Measurements from ENCODE around the gene HAGH.

Gene HAGH

DNA sequence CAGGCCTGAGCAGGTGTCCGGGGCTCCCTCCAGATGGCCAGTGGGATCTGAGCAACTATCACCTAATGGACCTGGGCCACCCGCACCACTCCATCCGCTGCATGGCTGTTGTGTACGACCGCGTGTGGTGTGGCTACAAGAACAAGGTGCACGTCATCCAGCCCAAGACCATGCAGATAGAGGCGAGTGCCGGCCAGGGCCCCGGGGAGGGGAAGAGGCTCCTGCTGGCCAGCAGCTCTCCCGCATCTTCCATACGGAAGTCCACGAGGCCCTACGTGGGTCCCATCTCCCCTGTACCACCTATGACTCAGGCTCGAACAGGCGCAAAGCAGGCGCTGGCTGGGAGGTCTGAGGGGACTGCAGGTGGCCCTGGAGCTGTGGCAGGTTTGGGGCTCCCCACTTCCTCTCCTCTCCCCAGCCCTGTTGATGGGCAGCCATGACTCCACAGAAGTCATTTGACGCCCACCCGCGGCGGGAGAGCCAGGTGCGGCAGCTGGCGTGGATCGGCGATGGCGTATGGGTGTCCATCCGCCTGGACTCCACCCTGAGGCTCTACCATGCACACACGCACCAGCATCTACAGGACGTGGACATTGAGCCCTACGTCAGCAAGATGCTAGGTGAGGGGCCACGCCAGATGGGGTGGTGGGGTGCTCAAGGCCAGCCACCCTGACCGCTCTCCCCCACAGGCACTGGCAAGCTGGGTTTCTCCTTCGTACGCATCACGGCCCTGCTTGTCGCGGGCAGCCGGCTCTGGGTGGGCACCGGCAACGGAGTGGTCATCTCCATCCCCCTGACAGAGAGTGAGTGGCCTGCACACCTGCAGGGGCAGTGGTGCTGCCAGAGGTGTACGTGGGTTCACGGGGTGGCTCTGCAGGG lies 59.3 kb downstream of the HAGH start (continued):
- TF ChIP-seq, protein P1, sequence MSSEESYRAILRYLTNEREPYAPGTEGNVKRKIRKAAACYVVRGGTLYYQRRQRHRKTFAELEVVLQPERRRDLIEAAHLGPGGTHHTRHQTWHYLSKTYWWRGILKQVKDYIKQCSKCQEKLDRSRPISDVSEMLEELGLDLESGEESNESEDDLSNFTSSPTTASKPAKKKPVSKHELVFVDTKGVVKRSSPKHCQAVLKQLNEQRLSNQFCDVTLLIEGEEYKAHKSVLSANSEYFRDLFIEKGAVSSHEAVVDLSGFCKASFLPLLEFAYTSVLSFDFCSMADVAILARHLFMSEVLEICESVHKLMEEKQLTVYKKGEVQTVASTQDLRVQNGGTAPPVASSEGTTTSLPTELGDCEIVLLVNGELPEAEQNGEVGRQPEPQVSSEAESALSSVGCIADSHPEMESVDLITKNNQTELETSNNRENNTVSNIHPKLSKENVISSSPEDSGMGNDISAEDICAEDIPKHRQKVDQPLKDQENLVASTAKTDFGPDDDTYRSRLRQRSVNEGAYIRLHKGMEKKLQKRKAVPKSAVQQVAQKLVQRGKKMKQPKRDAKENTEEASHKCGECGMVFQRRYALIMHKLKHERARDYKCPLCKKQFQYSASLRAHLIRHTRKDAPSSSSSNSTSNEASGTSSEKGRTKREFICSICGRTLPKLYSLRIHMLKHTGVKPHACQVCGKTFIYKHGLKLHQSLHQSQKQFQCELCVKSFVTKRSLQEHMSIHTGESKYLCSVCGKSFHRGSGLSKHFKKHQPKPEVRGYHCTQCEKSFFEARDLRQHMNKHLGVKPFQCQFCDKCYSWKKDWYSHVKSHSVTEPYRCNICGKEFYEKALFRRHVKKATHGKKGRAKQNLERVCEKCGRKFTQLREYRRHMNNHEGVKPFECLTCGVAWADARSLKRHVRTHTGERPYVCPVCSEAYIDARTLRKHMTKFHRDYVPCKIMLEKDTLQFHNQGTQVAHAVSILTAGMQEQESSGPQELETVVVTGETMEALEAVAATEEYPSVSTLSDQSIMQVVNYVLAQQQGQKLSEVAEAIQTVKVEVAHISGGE (tag by site-specific recombination; conservative IDR thresholded peaks at IDR 0.05; ENCODE audit: low read depth), result no peak
- TF ChIP-seq ZNF555 (tag by site-specific recombination; conservative IDR thresholded peaks at IDR 0.05), result no peak
- TF ChIP-seq, protein P2, sequence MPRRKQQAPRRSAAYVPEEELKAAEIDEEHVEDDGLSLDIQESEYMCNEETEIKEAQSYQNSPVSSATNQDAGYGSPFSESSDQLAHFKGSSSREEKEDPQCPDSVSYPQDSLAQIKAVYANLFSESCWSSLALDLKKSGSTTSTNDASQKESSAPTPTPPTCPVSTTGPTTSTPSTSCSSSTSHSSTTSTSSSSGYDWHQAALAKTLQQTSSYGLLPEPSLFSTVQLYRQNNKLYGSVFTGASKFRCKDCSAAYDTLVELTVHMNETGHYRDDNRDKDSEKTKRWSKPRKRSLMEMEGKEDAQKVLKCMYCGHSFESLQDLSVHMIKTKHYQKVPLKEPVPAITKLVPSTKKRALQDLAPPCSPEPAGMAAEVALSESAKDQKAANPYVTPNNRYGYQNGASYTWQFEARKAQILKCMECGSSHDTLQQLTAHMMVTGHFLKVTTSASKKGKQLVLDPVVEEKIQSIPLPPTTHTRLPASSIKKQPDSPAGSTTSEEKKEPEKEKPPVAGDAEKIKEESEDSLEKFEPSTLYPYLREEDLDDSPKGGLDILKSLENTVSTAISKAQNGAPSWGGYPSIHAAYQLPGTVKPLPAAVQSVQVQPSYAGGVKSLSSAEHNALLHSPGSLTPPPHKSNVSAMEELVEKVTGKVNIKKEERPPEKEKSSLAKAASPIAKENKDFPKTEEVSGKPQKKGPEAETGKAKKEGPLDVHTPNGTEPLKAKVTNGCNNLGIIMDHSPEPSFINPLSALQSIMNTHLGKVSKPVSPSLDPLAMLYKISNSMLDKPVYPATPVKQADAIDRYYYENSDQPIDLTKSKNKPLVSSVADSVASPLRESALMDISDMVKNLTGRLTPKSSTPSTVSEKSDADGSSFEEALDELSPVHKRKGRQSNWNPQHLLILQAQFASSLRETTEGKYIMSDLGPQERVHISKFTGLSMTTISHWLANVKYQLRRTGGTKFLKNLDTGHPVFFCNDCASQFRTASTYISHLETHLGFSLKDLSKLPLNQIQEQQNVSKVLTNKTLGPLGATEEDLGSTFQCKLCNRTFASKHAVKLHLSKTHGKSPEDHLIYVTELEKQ (tag by site-specific recombination; IDR thresholded peaks at IDR 0.05; ENCODE audit: borderline replicate concordance), result no peak
- TF ChIP-seq, protein P3, sequence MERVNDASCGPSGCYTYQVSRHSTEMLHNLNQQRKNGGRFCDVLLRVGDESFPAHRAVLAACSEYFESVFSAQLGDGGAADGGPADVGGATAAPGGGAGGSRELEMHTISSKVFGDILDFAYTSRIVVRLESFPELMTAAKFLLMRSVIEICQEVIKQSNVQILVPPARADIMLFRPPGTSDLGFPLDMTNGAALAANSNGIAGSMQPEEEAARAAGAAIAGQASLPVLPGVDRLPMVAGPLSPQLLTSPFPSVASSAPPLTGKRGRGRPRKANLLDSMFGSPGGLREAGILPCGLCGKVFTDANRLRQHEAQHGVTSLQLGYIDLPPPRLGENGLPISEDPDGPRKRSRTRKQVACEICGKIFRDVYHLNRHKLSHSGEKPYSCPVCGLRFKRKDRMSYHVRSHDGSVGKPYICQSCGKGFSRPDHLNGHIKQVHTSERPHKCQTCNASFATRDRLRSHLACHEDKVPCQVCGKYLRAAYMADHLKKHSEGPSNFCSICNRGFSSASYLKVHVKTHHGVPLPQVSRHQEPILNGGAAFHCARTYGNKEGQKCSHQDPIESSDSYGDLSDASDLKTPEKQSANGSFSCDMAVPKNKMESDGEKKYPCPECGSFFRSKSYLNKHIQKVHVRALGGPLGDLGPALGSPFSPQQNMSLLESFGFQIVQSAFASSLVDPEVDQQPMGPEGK (tag by site-specific recombination; IDR thresholded peaks at IDR 0.05), result no peak
- no peak for TF ChIP-seq ZNF133 (tag by site-specific recombination; IDR thresholded peaks at IDR 0.05)
- no peak for TF ChIP-seq ZNF837 (tag by site-specific recombination; IDR thresholded peaks at IDR 0.05)
- TF ChIP-seq ZFP37 (tag by site-specific recombination; IDR thresholded peaks at IDR 0.05), result no peak
- TF ChIP-seq ZNF571 (tag by site-specific recombination; IDR thresholded peaks at IDR 0.05), result no peak
- TF ChIP-seq ZNF677 (tag by site-specific recombination; IDR thresholded peaks at IDR 0.05), result no peak
- no peak for TF ChIP-seq ZNF473 (tag by site-specific recombination; IDR thresholded peaks at IDR 0.05)
- no peak for TF ChIP-seq ZNF660 (tag by site-specific recombination; IDR thresholded peaks at IDR 0.05)

DNA sequence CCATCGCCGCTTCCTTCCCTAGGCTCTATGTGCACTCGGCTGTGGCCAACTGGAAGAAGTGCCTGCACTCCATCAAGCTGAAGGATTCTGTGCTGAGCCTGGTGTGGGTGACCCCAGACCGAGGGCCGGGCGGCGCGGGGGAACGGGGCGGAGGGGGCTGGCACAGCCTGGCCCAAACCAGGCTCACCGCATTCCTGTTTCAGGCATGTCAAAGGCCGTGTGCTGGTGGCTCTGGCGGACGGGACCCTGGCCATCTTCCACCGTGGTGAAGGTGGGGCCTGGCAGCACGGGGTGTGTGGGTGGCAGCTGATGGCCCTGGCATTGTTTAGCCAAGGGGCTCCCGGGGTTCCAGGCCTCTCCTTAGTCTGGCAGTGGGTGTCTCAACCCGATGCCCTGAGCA lies 59.9 kb downstream of the HAGH start:
- H3K9me3 ChIP-seq (ENCODE audit: control insufficient read depth, insufficient read depth, low read depth, low read length), result no peaks in the 10 kb centered on the region
- H3K4me3 ChIP-seq (ENCODE audit: low read depth, low read length), result no peak overlapping the region
- no peak overlapping the region for H3K27ac ChIP-seq (ENCODE audit: extremely low read depth, low read depth, low read length)
- ChIA-PET POLR2A (no interaction called here), CTCF (no interaction called here)
- H3K36me3 ChIP-seq (ENCODE audit: control insufficient read depth in 2 of 2, insufficient read depth in 1 of 2, low read length in 2 of 2), result peaks cover 0 to 87% of the 10 kb centered on the region in 2 experiments; a peak in 1 of 3 replicates
- H3K4me1 ChIP-seq (ENCODE audit: control insufficient read depth, insufficient read depth, low read length), result peaks cover 3% of the 10 kb centered on the region; the same call in 1 of the 2 replicates
- TF ChIP-seq TCF7L2 (IDR thresholded peaks at IDR 0.05; ENCODE audit: borderline replicate concordance, low read depth, low read length) (no peak), ZNF561 (tag by site-specific recombination; IDR thresholded peaks at IDR 0.05; ENCODE audit: borderline replicate concordance) (no peak), ZFHX2 (tag by site-specific recombination; conservative IDR thresholded peaks at IDR 0.05) (peak; percentile 38), ZSCAN30 (tag by site-specific recombination; IDR thresholded peaks at IDR 0.05) (no peak)
- TF ChIP-seq, protein P4, sequence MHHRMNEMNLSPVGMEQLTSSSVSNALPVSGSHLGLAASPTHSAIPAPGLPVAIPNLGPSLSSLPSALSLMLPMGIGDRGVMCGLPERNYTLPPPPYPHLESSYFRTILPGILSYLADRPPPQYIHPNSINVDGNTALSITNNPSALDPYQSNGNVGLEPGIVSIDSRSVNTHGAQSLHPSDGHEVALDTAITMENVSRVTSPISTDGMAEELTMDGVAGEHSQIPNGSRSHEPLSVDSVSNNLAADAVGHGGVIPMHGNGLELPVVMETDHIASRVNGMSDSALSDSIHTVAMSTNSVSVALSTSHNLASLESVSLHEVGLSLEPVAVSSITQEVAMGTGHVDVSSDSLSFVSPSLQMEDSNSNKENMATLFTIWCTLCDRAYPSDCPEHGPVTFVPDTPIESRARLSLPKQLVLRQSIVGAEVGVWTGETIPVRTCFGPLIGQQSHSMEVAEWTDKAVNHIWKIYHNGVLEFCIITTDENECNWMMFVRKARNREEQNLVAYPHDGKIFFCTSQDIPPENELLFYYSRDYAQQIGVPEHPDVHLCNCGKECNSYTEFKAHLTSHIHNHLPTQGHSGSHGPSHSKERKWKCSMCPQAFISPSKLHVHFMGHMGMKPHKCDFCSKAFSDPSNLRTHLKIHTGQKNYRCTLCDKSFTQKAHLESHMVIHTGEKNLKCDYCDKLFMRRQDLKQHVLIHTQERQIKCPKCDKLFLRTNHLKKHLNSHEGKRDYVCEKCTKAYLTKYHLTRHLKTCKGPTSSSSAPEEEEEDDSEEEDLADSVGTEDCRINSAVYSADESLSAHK (tag by site-specific recombination; IDR thresholded peaks at IDR 0.05), result no peak

All from HEK293 (cell line).